Lung (tissue), 16 donors: ENCODE results near the gene UGT1A5. TPM values are rescaled to one million over a fixed set of nuclear protein-coding genes. Genes with fewer than 3 reads are reported as not detected.

Experiments used
- ATAC-seq: fragments of 200-7000 bp; cut with Tn5 transposase; one replicate; pipeline ENCODE4 v1.9.1; 2020; ENCODE audit warnings: moderate number of reproducible peaks; ENCODE audit not compliant: insufficient read depth, low FRiP score
- DNase-seq, 3 donors: peaks; one replicate each; pipeline ENCODE4 v3.0.0-alpha.2; 2013 to 2017
- H3K27ac ChIP-seq, 2 donors: one replicate each; pipeline ENCODE4 v1.5.1; 2013; ENCODE audit warnings: mild to moderate bottlenecking in 2 of 2, moderate library complexity in 2 of 2, control low read depth in 1 of 2, inconsistent platforms in 1 of 2, low read depth in 1 of 2, low read length in 1 of 2
- H3K27me3 ChIP-seq, 3 donors: one replicate each; pipeline ENCODE4 v1.5.1; 2013; ENCODE audit warnings: low read length in 2 of 3; ENCODE audit not compliant: control insufficient read depth in 3 of 3, insufficient read depth in 3 of 3
- H3K36me3 ChIP-seq, 4 donors: one replicate each; pipeline ENCODE4 v1.5.1; 2013; ENCODE audit warnings: low read length in 4 of 4, mild to moderate bottlenecking in 1 of 4, moderate library complexity in 1 of 4; ENCODE audit not compliant: control insufficient read depth in 4 of 4, insufficient read depth in 4 of 4
- H3K4me1 ChIP-seq, 5 donors: one replicate each; pipeline ENCODE4 v1.5.1; 2013; ENCODE audit warnings: low read length in 5 of 5, mild to moderate bottlenecking in 2 of 5, moderate library complexity in 1 of 5; ENCODE audit not compliant: control insufficient read depth in 5 of 5, insufficient read depth in 5 of 5
- H3K4me3 ChIP-seq: one replicate; pipeline ENCODE4 v1.5.1; 2013; ENCODE audit warnings: mild to moderate bottlenecking, control low read depth, moderate library complexity
- H3K9ac ChIP-seq, 2 donors: one replicate each; pipeline ENCODE4 v1.5.1; 2013; ENCODE audit warnings: low read length in 2 of 2, control low read depth in 1 of 2; ENCODE audit not compliant: insufficient read depth in 1 of 2
- H3K9me3 ChIP-seq, 4 donors: one replicate each; pipeline ENCODE4 v1.5.1; 2013; ENCODE audit warnings: low read length in 3 of 4, mild to moderate bottlenecking in 1 of 4, moderate library complexity in 1 of 4; ENCODE audit not compliant: control insufficient read depth in 4 of 4, insufficient read depth in 3 of 4
- WGBS, 2 donors: extraction: QIAGEN DNeasy Blood & Tissue Kit; methylation state at CpG; one replicate each; pipeline ENCODE4 v1.1.7; 2013; 5-methylcytosine and 5-hydroxymethylcytosine counted together
- long read RNA-seq, 5 donors: transcript quantifications; one replicate each; lab custom pipeline, GENCODE V29; 2026
- polyA plus RNA-seq, 2 donors: library from polyadenylated mRNA; stranded (reverse); fragments of 200-250 nt; gene quantifications; one replicate each; pipeline ENCODE4 v1.2.1, GENCODE V29; 2013
- total RNA-seq, 2 donors: library from RNA; depleted of rRNA in 1 of 2; stranded (reverse); fragments of >200 nt in 1 of 2; gene quantifications; one replicate each; pipeline ENCODE4 v1.2.1, GENCODE V29; 2014 to 2021
- TF ChIP-seq, protein P1 (sequence below): IDR thresholded peaks from 2 replicates; pipeline ENCODE4 v1.5.1; 2012; ENCODE audit warnings: mild to moderate bottlenecking; ENCODE audit errors: control extremely low read depth, extremely low read depth
- donor health status: control.
- donor health status: control.
- donor health status: Bipolar disorder and iron deficiency.
- donor health status: healthy.
- donor health status: DM: yes; HTN: yes; CAD: no.

The UGT1A5 gene
- total RNA-seq (under 1 TPM in 1 of 2 donors, not detected in 1; 0.34 TPM), polyA plus RNA-seq (not detected)
- long read RNA-seq, donor 1, result 0 reads
- long read RNA-seq, donor 2, result 0 reads
- long read RNA-seq, donor 3, result 0 reads
- long read RNA-seq, donor 4, result 0 reads
- long read RNA-seq, donor 5, result 0 reads

DNA sequence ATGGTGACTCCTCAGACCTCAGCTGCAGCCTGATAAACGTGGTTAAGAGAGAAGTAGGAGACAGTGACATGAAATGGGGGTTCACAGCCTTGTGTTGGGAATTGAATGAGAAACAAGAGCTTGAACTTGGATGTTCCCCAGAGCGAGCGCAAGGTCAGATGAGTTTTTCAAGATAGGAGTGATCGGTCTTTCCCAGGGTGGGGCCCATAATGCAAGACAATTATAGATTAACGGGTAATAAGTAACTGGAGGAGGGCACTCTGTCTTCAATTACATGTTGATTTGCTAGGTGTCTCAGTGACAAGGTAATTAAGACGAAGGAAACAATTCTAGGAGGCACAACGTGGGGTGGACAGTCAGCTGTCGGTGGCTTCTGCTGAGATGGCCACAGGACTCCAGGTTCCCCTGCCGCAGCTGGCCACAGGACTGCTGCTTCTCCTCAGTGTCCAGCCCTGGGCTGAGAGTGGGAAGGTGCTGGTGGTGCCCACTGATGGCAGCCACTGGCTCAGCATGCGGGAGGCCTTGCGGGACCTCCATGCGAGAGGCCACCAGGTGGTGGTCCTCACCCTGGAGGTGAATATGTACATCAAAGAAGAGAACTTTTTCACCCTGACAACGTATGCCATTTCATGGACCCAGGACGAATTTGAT lies at the start of gene UGT1A5:
Gene UGT1A5, plus strand, starts transcription at position 297 of the 651 bp plus-strand sequence. Its CDS starts 85 bp downstream, at position 382.
- ATAC-seq (no peak), DNase-seq (no peak)
- Histone ChIP-seq H3K36me3 (no peaks in the 10 kb centered on the region), H3K4me3 (no peak within 1 kb of the TSS), H3K4me1 (no peaks in the 10 kb centered on the region), H3K27ac (no peak within 1 kb of the TSS), H3K9me3 (no peaks in the 10 kb centered on the region), H3K9ac (no peak within 1 kb of the TSS), H3K27me3 (no peaks in the 10 kb centered on the region)
- WGBS, 2 donors, result 81 to 85% methylated on average over 14 of the region's 14 CpGs
- TF ChIP-seq, protein P1, sequence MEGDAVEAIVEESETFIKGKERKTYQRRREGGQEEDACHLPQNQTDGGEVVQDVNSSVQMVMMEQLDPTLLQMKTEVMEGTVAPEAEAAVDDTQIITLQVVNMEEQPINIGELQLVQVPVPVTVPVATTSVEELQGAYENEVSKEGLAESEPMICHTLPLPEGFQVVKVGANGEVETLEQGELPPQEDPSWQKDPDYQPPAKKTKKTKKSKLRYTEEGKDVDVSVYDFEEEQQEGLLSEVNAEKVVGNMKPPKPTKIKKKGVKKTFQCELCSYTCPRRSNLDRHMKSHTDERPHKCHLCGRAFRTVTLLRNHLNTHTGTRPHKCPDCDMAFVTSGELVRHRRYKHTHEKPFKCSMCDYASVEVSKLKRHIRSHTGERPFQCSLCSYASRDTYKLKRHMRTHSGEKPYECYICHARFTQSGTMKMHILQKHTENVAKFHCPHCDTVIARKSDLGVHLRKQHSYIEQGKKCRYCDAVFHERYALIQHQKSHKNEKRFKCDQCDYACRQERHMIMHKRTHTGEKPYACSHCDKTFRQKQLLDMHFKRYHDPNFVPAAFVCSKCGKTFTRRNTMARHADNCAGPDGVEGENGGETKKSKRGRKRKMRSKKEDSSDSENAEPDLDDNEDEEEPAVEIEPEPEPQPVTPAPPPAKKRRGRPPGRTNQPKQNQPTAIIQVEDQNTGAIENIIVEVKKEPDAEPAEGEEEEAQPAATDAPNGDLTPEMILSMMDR, result no peak

DNA sequence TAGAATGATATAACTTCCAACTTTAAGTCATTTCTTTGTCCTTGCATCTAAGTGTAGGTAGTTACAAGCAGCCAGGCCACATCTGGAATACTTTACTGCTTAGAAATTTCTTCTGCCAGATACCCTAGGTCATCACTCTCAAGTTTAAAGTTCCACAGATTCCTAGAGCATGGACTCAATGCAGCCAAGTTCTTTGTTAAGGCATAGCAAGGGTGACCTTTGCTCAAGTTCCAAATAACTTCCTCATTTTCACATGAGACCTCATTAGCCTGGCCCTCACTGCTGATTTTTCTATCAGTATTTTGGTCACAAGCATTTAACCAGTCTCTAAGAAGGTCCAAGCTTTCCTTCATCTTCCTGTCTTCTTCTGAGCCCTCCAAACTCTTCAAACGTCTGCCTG lies 48.8 kb upstream of the UGT1A5 start:
- ATAC-seq (no peak), DNase-seq (no peak)
- no peaks in the 10 kb centered on the region for H3K36me3 ChIP-seq
- H3K4me3 ChIP-seq, result no peak overlapping the region
- no peak overlapping the region for H3K27ac ChIP-seq
- H3K4me1 ChIP-seq, result no peaks in the 10 kb centered on the region
- no peaks in the 10 kb centered on the region for H3K27me3 ChIP-seq
- WGBS, 2 donors, result 44 to 59% methylated on average over 1 of the region's 1 CpG
- H3K9ac ChIP-seq, result no peak overlapping the region
- H3K9me3 ChIP-seq, result peaks cover 0 to 2% (median 0%) of the 10 kb centered on the region in 4 donors
- TF ChIP-seq, protein P1, result no peak

DNA sequence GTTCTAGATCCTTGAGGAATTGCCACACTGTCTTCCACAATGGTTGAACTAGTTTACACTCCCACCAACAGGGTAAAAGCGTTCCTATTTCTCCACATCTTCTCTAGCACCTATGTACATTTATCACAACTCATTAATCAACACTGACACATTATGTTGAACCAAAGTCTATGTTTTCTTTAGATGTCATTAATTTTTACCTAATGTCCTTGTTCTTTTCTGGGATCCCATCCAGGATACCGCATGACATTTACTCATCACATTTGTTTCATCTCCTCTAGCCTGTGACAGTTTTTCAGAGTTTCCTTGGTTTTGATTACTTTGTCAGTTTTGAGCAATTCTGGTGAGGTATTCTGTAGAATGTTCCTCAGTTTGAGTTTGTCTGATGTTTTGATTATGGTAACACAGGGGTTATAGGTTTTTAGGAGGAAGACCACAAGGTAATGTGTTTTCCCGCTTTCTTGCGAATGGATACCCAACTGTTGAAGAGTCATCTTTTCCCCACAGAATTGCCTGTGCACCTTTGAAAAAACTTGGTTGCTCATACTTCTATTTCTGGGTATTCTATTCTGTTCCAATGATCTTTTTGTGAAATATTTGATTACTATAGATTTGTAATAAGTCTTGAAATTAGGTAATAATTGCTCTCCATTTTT lies 44.0 kb upstream of the UGT1A5 start:
- TF ChIP-seq, protein P1, result no peak
- ATAC-seq, result no peak
- Histone ChIP-seq H3K9me3 (peaks cover 0 to 2% (median 0%) of the 10 kb centered on the region in 4 donors), H3K36me3 (no peaks in the 10 kb centered on the region), H3K9ac (no peak overlapping the region), H3K27me3 (no peaks in the 10 kb centered on the region), H3K27ac (no peak overlapping the region), H3K4me3 (no peak overlapping the region), H3K4me1 (no peaks in the 10 kb centered on the region)
- DNase-seq, result no peak
- WGBS, 2 donors, result 86 to 88% methylated on average over 4 of the region's 4 CpGs
